PFSK-1 (cell line): ENCODE measurements around the gene ADCY7.

ENCODE experiments used
- FOXP2 ChIP-seq: optimal IDR thresholded peaks from 2 replicates; pipeline ENCODE3; 2011; ENCODE audit warnings: borderline replicate concordance, control low read depth, inconsistent platforms; ENCODE audit not compliant: insufficient read depth; ENCODE audit errors: extremely low read length, extremely low read depth
- POLR2AphosphoS5 ChIP-seq: IDR thresholded peaks from 2 replicates; pipeline ENCODE4 v1.6.1; 2012; ENCODE audit warnings: low read depth, mild to moderate bottlenecking, control low read depth, low read length, moderate library complexity
- REST ChIP-seq, 2 experiments: IDR thresholded peaks; 2 replicates each; pipeline versions ENCODE4 v1.6.1 to v1.8.0; 2011 to 2012; ENCODE audit warnings: low read depth in 2 of 2, low read length in 2 of 2, control low read depth in 1 of 2, inconsistent platforms in 1 of 2, mild to moderate bottlenecking in 1 of 2, moderate library complexity in 1 of 2; ENCODE audit not compliant: insufficient read depth in 1 of 2
- SIN3A ChIP-seq: IDR thresholded peaks from 2 replicates; pipeline ENCODE4 v1.6.1; 2012; ENCODE audit warnings: mild to moderate bottlenecking, low read length, moderate library complexity, borderline replicate concordance; ENCODE audit not compliant: insufficient read depth
- TAF1 ChIP-seq: IDR thresholded peaks from 2 replicates; pipeline ENCODE4 v1.6.1; 2012; ENCODE audit warnings: low read length, control low read depth, borderline replicate concordance; ENCODE audit not compliant: insufficient read depth

ADCY7 gene

GRCh38 chr16:50306287-50306686, 39.9 kb downstream of the ADCY7 start:
- TF ChIP-seq SIN3A (no peak), FOXP2 (no peak), REST (IDR thresholded peaks at IDR 0.05; ENCODE audit: insufficient read depth in 1 of 2, low read depth in 2 of 2, low read length in 2 of 2) (no peak)

- TF ChIP-seq REST (IDR thresholded peaks at IDR 0.05; ENCODE audit: insufficient read depth in 1 of 2, low read depth in 2 of 2, low read length in 2 of 2) (no peak), SIN3A (no peak), POLR2AphosphoS5 (no peak), TAF1 (no peak), FOXP2 (no peak)
Measured at GRCh38 chr16:50308237-50308965, 42.0 kb downstream of the ADCY7 start.

GRCh38 chr16:50309156-50309526, 42.8 kb downstream of the ADCY7 start:
- no peak for TF ChIP-seq SIN3A
- TF ChIP-seq TAF1 = no peak
- TF ChIP-seq POLR2AphosphoS5 = no peak
- no peak for TF ChIP-seq REST (IDR thresholded peaks at IDR 0.05; ENCODE audit: insufficient read depth in 1 of 2, low read depth in 2 of 2, low read length in 2 of 2)
- TF ChIP-seq FOXP2 = no peak

- TF ChIP-seq TAF1 = no peak
- no peak for TF ChIP-seq SIN3A
- no peak for TF ChIP-seq FOXP2
- no peak for TF ChIP-seq REST (IDR thresholded peaks at IDR 0.05; ENCODE audit: insufficient read depth in 1 of 2, low read depth in 2 of 2, low read length in 2 of 2)
- no peak for TF ChIP-seq POLR2AphosphoS5
Measured at GRCh38 chr16:50309527-50310307, 43.4 kb downstream of the ADCY7 start.
